Activated naive CD4-positive, alpha-beta T cell treated with anti-CD3 and anti-CD28 coated beads for 36 hours (primary cell): ENCODE results near the gene WWC2. TPM values are rescaled to one million over a fixed set of nuclear protein-coding genes. Genes with fewer than 3 reads are reported as not detected.

Source experiments
- CTCF ChIA-PET: fragments of 350-600 bp; sonication (Branson Sonifier 250); formaldehyde crosslinking; loops from one replicate; lab custom pipeline; 2021; ENCODE audit warnings: antibody characterized with exemption; lab: Charles Lee
- DNase-seq: peaks from one replicate; pipeline ENCODE4 v3.0.0-alpha.2; 2020
- H3K27ac Mint-ChIP-seq: one replicate; pipeline ENCODE4 v1.8.0; 2021; ENCODE audit warnings: mild to moderate bottlenecking, mixed read lengths
- H3K27me3 Mint-ChIP-seq: one replicate; pipeline ENCODE4 v1.8.0; 2021; ENCODE audit warnings: low read depth, mixed read lengths
- H3K36me3 Mint-ChIP-seq: one replicate; pipeline ENCODE4 v1.8.0; 2021; ENCODE audit warnings: low read depth, mixed read lengths
- H3K4me1 Mint-ChIP-seq: one replicate; pipeline ENCODE4 v1.8.0; 2021; ENCODE audit warnings: low read depth, mixed read lengths
- H3K4me3 Mint-ChIP-seq: one replicate; pipeline ENCODE4 v1.8.0; 2021; ENCODE audit warnings: mild to moderate bottlenecking, moderate library complexity, mixed read lengths
- H3K9me3 Mint-ChIP-seq: one replicate; pipeline ENCODE4 v1.8.0; 2021; ENCODE audit warnings: mixed read lengths
- intact Hi-C: fragments of 100-400 bp; cut with micrococcal nuclease; formaldehyde crosslinking; loops from one replicate; pipeline ENCODE4 v1.15.1; 2023
- total RNA-seq, 2 experiments: library from RNA; stranded (reverse); gene quantifications; one replicate each; pipeline ENCODE4 v1.2.3, GENCODE V29; 2021

Gene WWC2
- total RNA-seq, 2 experiments from 2014 or later, result 6.7 to 10.0 TPM

DNA sequence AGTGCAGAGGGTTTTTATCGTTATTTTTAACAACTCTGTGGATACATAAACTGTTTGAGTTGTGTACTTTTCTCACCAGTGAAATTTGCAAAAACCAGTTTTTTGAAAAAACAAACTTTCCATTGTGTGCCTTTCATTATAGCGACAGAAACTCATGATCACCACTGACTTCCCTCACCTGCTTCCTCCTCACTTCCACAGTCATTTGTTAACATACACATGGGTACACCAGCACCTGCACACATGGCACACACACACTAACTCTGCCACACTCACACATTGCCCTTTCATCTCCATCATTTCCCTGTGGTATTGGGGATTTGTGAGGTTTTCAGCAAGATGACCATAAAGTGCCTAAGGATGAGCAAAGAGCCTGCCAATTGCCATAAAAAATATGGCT is 200.4 kb downstream of the WWC2 start:
- DNase-seq, result no peak
- H3K27ac Mint-ChIP-seq, result no peak overlapping the region
- H3K4me3 Mint-ChIP-seq, result no peak overlapping the region
- H3K4me1 Mint-ChIP-seq, result no peaks in the 10 kb centered on the region
- CTCF ChIA-PET, result no interaction called here
- intact Hi-C loops, result no loop called here
- no peaks in the 10 kb centered on the region for H3K27me3 Mint-ChIP-seq
- no peaks in the 10 kb centered on the region for H3K9me3 Mint-ChIP-seq
- H3K36me3 Mint-ChIP-seq, result peaks cover 2% of the 10 kb centered on the region

DNA sequence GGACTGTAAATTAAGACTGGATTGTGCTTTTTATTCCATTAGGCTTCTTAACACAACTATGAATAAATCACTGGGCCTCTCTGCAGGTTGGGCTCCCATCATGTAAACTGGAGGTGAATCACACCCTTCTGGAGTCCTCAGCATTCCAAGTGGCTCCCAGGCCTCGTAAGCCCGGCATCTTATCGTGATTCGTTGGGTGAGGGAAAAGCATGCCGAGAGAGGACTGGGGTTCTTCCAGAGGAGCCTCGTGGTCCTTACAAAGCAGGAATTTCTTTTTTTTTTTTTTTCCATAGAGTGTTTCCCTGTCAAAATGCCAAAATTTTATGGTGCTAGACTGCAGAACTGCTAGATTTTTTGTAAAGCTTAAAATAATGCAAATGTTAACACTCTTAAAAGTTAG is 201.0 kb downstream of the WWC2 start:
- H3K4me1 Mint-ChIP-seq, result no peaks in the 10 kb centered on the region
- no peak overlapping the region for H3K4me3 Mint-ChIP-seq
- no peak for DNase-seq
- H3K9me3 Mint-ChIP-seq, result no peaks in the 10 kb centered on the region
- CTCF ChIA-PET, result no interaction called here
- intact Hi-C loops, result no loop called here
- H3K27me3 Mint-ChIP-seq, result no peaks in the 10 kb centered on the region
- H3K36me3 Mint-ChIP-seq, result peaks cover 2% of the 10 kb centered on the region
- no peak overlapping the region for H3K27ac Mint-ChIP-seq

DNA sequence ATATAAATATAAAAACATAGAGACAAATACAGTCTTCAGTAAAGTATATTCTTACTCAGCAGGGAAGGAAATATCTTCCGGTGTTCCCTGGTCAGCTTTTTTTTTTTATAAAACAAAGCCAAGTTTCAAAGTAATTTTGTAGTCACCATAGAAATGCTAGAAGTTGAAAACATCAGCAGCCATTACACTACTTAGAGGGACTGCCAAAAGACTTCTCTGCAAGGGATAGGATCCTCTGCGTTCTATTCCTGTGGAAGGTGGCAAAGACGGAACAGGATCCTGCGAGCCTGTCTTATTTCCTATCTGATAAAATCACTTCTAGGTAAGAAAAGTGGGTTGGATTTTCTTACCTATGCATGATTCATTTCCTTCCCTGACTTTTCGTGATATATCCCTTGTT is 201.6 kb downstream of the WWC2 start:
- no peak for DNase-seq
- H3K27me3 Mint-ChIP-seq, result no peaks in the 10 kb centered on the region
- H3K4me1 Mint-ChIP-seq, result no peaks in the 10 kb centered on the region
- CTCF ChIA-PET, result no interaction called here
- no peak overlapping the region for H3K4me3 Mint-ChIP-seq
- H3K36me3 Mint-ChIP-seq, result peaks cover 2% of the 10 kb centered on the region
- intact Hi-C loops, result no loop called here
- no peak overlapping the region for H3K27ac Mint-ChIP-seq
- H3K9me3 Mint-ChIP-seq, result no peaks in the 10 kb centered on the region

DNA sequence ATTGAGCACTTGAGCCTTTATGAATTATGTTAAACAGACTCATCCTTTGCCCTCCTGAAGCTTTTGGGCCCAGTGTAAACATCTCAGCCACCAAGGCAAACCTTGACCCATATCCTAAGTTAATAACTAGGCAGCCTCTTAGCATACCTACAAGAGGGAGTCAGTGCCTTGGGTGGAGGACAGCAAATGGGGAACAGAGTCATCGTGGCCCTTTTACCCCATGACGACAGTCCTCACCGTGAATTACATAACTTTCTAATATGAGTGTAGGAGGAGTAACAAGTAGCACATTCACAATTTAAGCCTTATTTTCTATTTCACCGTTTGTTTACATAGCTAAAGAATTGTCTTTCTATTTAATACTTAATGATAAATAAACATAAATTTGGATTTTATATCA is 204.2 kb downstream of the WWC2 start:
- H3K4me3 Mint-ChIP-seq, result no peak overlapping the region
- H3K27me3 Mint-ChIP-seq, result no peaks in the 10 kb centered on the region
- H3K27ac Mint-ChIP-seq, result no peak overlapping the region
- H3K9me3 Mint-ChIP-seq, result no peaks in the 10 kb centered on the region
- CTCF ChIA-PET, result no interaction called here
- H3K36me3 Mint-ChIP-seq, result no peaks in the 10 kb centered on the region
- DNase-seq, result no peak
- no peaks in the 10 kb centered on the region for H3K4me1 Mint-ChIP-seq
- intact Hi-C loops, result no loop called here

DNA sequence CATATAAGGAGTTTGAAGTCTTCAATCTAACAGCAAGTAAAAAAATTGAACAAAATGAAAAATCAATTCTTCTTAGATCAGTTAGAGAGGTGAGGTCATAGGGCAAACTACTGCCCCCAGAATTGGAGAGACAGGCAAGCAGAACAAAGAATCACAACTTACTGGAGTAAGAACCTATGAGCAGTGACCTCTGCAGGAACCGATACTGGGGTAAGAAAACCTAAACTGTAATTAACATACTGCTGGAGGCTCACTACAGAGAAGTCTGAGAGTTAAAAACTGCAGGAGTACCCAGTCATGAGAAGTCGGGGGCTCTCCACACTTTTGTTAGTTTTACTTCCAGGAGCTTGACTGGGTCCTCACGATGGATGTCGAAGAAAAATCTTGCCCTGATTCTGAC is 205.0 kb downstream of the WWC2 start:
- Mint-ChIP-seq H3K4me1 (no peaks in the 10 kb centered on the region), H3K27ac (no peak overlapping the region), H3K27me3 (no peaks in the 10 kb centered on the region), H3K36me3 (no peaks in the 10 kb centered on the region), H3K4me3 (no peak overlapping the region), H3K9me3 (no peaks in the 10 kb centered on the region)
- CTCF ChIA-PET, result no interaction called here
- intact Hi-C loops, result no loop called here
- no peak for DNase-seq

DNA sequence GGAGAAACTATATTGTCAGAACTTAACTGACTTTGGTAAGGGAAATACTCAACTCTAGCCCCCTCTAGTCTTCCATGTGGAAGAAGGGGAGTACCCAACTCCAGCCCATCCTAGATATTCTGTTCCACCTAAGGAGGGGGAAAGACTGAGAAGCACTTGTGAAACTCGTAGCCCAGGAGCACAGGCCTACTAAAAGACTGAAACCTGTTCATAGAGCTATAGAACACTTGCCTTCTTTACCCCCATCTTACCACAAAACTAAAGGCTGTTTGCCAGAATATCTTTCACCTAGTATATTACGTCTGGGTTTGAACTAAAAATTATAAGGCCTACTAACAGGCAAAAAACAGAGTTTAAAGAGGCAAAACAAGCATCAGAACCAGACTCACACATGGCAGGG is 205.5 kb downstream of the WWC2 start:
- CTCF ChIA-PET, result no interaction called here
- Mint-ChIP-seq H3K36me3 (no peaks in the 10 kb centered on the region), H3K4me1 (no peaks in the 10 kb centered on the region), H3K27me3 (no peaks in the 10 kb centered on the region), H3K9me3 (no peaks in the 10 kb centered on the region), H3K27ac (no peak overlapping the region), H3K4me3 (no peak overlapping the region)
- no peak for DNase-seq
- intact Hi-C loops, result no loop called here

DNA sequence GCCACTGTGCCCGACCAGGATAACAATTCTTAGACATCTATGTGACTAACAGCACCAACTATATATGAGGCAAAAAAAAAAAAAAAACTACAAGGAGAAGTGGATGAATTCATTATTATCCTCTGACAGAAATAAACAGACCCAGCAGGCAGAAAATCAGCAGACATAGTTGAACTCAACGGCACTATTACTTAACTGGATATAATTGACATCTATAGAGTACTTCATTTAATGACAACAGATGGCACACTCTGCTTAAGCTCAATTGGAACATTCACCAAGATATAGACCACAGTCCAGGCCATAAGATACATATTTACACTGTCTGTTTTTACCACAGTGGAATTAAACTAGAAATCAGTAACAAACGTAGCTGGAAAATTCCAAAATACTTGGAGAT is 207.8 kb downstream of the WWC2 start:
- no peak for DNase-seq
- intact Hi-C loops, result no loop called here
- H3K27me3 Mint-ChIP-seq, result no peaks in the 10 kb centered on the region
- CTCF ChIA-PET, result interaction anchor here (1.1 kb wide), 1 partner anchor 11 kb away, joined by 3 read pairs; no protein-coding TSS in a partner anchor
- H3K27ac Mint-ChIP-seq, result no peak overlapping the region
- no peaks in the 10 kb centered on the region for H3K4me1 Mint-ChIP-seq
- H3K9me3 Mint-ChIP-seq, result no peaks in the 10 kb centered on the region
- H3K4me3 Mint-ChIP-seq, result no peak overlapping the region
- no peaks in the 10 kb centered on the region for H3K36me3 Mint-ChIP-seq

DNA sequence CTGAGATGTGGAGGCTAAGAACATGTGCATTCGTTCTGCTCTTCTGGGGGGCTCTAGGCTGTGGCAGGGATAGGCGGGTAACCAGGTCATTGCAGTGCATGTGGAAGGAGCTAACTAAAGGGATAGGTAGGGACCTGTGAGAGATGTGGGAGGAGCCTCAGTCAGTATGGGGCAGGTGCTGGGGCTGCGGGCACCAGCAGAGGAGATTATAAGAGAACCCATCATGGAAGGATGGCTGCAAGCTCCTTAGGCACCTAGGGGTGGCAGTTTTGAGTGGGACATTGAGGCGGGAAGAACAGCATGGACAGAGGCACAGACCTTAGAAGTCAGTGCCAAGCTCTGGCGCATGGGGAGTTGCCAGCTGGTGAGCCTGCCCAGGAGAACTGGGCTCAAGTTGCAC is 213.8 kb downstream of the WWC2 start:
- H3K27me3 Mint-ChIP-seq, result no peaks in the 10 kb centered on the region
- peaks cover 8% of the 10 kb centered on the region for H3K36me3 Mint-ChIP-seq
- CTCF ChIA-PET, result no interaction called here
- DNase-seq, result no peak
- intact Hi-C loops, result no loop called here
- H3K4me1 Mint-ChIP-seq, result no peaks in the 10 kb centered on the region
- H3K9me3 Mint-ChIP-seq, result no peaks in the 10 kb centered on the region
- H3K4me3 Mint-ChIP-seq, result no peak overlapping the region
- no peak overlapping the region for H3K27ac Mint-ChIP-seq

DNA sequence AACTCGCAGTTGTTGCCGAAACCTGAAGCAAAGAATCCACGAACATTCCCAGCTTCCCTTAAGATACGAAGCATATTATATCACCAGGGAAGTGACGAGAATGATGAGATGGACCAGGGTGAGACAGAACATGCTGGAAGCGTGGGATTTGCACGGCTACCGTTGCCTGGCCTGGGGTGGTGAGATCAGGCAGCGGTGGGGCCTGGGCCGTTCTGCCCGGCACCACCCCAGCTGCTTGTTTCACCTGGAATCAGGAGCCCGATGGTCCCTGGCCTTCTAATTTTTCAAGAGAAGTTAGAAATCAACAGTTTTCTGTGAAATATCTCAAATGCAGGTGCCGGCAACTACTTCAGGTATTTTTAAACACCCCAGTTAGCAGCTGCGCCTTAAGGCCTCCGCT is 215.3 kb downstream of the WWC2 start:
- H3K27me3 Mint-ChIP-seq, result no peaks in the 10 kb centered on the region
- CTCF ChIA-PET, result no interaction called here
- H3K9me3 Mint-ChIP-seq, result no peaks in the 10 kb centered on the region
- H3K4me3 Mint-ChIP-seq, result no peak overlapping the region
- no peak overlapping the region for H3K27ac Mint-ChIP-seq
- no peaks in the 10 kb centered on the region for H3K4me1 Mint-ChIP-seq
- H3K36me3 Mint-ChIP-seq, result peaks cover 8% of the 10 kb centered on the region
- DNase-seq, result no peak
- intact Hi-C loops, result no loop called here

DNA sequence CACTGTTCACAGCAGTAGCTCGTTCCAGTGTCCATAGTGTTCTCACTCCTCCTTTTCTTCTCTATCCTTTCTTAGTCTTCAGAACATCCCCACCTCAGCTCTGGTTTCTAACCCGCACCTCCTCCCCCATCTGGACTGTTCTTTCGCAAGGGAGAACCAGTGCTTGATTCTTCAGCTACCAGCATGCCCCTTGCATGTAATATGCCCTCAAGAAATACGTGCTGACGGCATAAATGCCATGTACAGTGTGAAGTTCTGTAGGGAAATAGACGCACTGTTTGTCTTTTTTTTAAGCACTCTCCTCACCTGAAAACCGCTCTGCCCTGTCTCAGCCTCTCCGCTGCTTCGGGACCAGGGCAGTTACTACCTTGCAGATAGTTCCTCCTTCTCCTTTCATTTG is 215.7 kb downstream of the WWC2 start:
- CTCF ChIA-PET, result no interaction called here
- no peaks in the 10 kb centered on the region for H3K27me3 Mint-ChIP-seq

DNA sequence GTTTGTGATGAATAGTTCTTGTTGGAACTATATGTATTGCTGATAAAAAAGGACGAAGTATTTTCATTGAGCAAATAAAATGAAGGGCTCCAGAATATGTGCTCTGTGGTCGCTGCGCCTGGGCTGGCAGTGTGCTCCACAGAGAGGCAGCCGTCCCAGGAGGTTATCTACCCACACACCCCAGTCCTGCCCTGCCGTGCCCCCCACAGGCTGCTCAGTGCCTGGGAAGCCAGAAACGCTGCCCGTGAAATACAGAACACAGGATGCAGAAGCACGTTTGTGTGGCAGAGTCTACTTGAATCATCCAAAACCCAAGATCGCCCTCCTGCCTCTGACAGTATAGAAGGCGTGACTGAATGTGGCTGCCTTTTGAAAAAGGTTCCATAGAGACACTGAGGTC is 219.6 kb downstream of the WWC2 start:
- no peak for DNase-seq
- intact Hi-C loops, result no loop called here
- Mint-ChIP-seq H3K4me1 (peaks cover 7% of the 10 kb centered on the region), H3K36me3 (peaks cover 2% of the 10 kb centered on the region), H3K27me3 (no peaks in the 10 kb centered on the region), H3K4me3 (no peak overlapping the region), H3K9me3 (no peaks in the 10 kb centered on the region), H3K27ac (no peak overlapping the region)
- CTCF ChIA-PET, result interaction anchor here (0.6 to 1.5 kb wide), 3 partner anchors 12 to 212 kb away, joined by 3 read pairs; no protein-coding TSS in a partner anchor

More for the DNA sequence above, 215.7 kb downstream of the WWC2 start:
- no peak overlapping the region for H3K4me3 Mint-ChIP-seq
- intact Hi-C loops, result no loop called here
- no peaks in the 10 kb centered on the region for H3K4me1 Mint-ChIP-seq
- H3K9me3 Mint-ChIP-seq, result no peaks in the 10 kb centered on the region
- H3K36me3 Mint-ChIP-seq, result peaks cover 8% of the 10 kb centered on the region
- DNase-seq, result no peak
- no peak overlapping the region for H3K27ac Mint-ChIP-seq

DNA sequence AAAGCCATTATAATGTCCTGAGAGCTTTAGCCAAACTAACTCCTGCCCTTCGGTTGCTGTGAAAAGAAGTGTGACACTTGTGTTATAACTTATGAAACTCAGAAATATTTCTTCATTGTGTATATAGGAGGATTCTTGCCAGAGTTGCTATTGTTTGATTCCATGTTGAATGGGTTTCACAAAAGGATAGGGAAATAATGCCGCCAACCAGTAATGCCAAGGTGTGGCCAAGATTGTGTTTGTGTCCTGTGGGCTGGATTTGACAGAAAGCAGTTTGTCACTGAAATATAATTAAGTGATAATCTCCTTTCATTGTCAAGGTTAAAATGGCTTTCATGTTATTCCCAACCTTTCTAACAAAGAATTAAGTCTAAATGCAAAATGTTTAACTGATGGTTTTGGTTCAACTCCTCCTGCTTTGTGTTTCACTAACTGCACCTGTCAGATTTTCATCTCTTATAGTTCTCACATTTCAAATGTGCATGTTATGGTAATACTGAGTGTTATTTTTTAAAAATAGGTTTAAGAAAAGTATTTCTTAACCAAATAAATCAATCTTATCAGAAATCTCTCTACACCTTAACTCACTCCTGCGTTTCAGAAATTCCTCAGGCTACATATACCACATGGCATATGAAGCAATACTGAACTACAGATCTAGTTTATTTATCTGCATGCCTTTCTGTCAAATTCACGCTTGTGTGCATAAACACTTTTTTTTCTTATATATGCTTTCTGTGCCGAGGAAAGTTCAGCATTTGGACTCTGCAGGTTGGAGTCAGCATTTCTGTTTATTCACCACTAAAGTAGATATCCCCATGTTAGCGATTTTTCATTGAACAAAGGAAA is 221.4 kb downstream of the WWC2 start, which contains the start of gene CLDN22:
TSS of gene CLDN22 (minus strand) at position 66 of the 849 bp plus-strand sequence. CDS start at position 8, 58 bp downstream.
- H3K9me3 Mint-ChIP-seq, result no peaks in the 10 kb centered on the region

DNA sequence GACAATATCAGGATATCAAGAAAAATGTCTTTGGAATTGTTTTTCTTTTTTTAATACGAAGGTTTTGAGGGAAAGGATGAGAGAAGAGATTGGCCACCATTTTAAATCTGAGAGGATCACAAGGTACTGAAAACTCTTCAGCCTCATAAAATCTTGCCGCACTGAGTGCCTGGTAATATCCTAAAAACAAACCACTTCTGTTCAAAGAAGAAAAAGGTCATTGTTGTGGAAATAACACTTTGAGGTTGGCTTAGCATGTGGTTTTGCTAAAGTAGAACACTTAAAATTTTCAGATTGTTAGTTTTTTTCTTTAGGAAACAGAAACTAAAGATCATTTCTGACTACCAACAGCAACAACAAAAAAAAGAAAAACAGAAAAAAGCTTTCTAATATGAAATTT is 222.0 kb downstream of the WWC2 start:
- Mint-ChIP-seq H3K4me1 (peaks cover 7% of the 10 kb centered on the region), H3K4me3 (no peak overlapping the region), H3K27ac (no peak overlapping the region), H3K27me3 (no peaks in the 10 kb centered on the region), H3K36me3 (no peaks in the 10 kb centered on the region), H3K9me3 (peaks cover under 1% of the 10 kb centered on the region)
- intact Hi-C loops, result no loop called here
- DNase-seq, result no peak
- CTCF ChIA-PET, result no interaction called here

More for the DNA sequence above, 221.4 kb downstream of the WWC2 start, which contains the start of gene CLDN22:
- Mint-ChIP-seq H3K4me3 (no peak within 1 kb of the TSS), H3K27ac (no peak within 1 kb of the TSS), H3K4me1 (peaks cover 7% of the 10 kb centered on the region), H3K27me3 (no peaks in the 10 kb centered on the region), H3K36me3 (no peaks in the 10 kb centered on the region)
- CTCF ChIA-PET, result no interaction called here
- intact Hi-C loops, result no loop called here
- no peak for DNase-seq
